Esophagus squamous epithelium (tissue), 5 donors: ENCODE results near the gene CEMIP. TPM values are rescaled to one million over a fixed set of nuclear protein-coding genes. Genes with fewer than 3 reads are reported as not detected.

Experiments used
- DNase-seq: peaks from one replicate; lab custom pipeline; 2025; lab: John Stamatoyannopoulos, UW
- H3K27ac ChIP-seq, 4 donors: fragments of 200-600 bp; sonication (generic); one replicate each; pipeline ENCODE4 v1.5.1; 2016 to 2019; ENCODE audit warnings: mild to moderate bottlenecking in 1 of 4
- H3K27me3 ChIP-seq, 4 donors: fragments of 200-600 bp; sonication (generic); 1 replicate in 3 of 4; 2 replicates in 1 of 4; pipeline versions ENCODE4 v1.5.1 to v1.6.0; 2017 to 2021; ENCODE audit warnings: antibody characterized with exemption in 1 of 4
- H3K36me3 ChIP-seq, 3 donors: fragments of 200-600 bp; sonication (generic); one replicate each; pipeline ENCODE4 v1.5.1; 2016 to 2019
- H3K4me1 ChIP-seq, 3 donors: fragments of 200-600 bp; sonication (generic); one replicate each; pipeline ENCODE4 v1.5.1; 2017 to 2019
- H3K4me3 ChIP-seq, 4 donors: fragments of 200-600 bp; sonication (generic); 1 replicate in 3 of 4; 2 replicates in 1 of 4; pipeline ENCODE4 v1.5.1; 2016 to 2019; ENCODE audit warnings: mild to moderate bottlenecking in 2 of 4, moderate library complexity in 1 of 4
- H3K9me3 ChIP-seq, 3 donors: fragments of 200-600 bp; sonication (generic); one replicate each; pipeline ENCODE4 v1.5.1; 2016 to 2019
- CTCF ChIP-seq, 6 experiments: fragments of 450-650 bp in 4 of 6; fragments of 200-600 bp in 2 of 6; sonication (generic) in 2 of 6; IDR thresholded peaks; one replicate each; pipeline ENCODE4 v1.5.1; 2016 to 2019; ENCODE audit warnings: antibody characterized with exemption in 6 of 6, mild to moderate bottlenecking in 4 of 6, moderate library complexity in 4 of 6
- POLR2A ChIP-seq, 4 donors: fragments of 450-650 bp; IDR thresholded peaks; one replicate each; pipeline ENCODE4 v1.6.1; 2017; ENCODE audit warnings: antibody characterized with exemption in 4 of 4, mild to moderate bottlenecking in 4 of 4, moderate library complexity in 3 of 4
- WGBS, 2 donors: methylation state at CpG; one replicate each; pipeline ENCODE4 v1.1.5; 2018; 5-methylcytosine and 5-hydroxymethylcytosine counted together
- intact Hi-C: fragments of 100-400 bp; cut with DNase I; formaldehyde crosslinking; loops from one replicate; pipeline ENCODE4 v1.15.0; 2022
- total RNA-seq, 4 donors: library from RNA; depleted of rRNA; stranded (reverse); fragments of >200 nt; gene quantifications; one replicate each; pipeline ENCODE4 v1.1.0, GENCODE V29; 2016
- donor health status: DM: yes; HTN: yes; CAD: no.

CEMIP gene
- total RNA-seq, 4 donors from 2014 or later, result 2.8 to 13.5 (median 7.6) TPM

- 71 to 83% methylated on average over 7 to 8 of the region's 8 CpGs for WGBS, 2 donors
- intact Hi-C loops, result loop anchor here (10.0 kb wide), 3 partner anchors 285 to 525 kb away; no protein-coding TSS in a partner anchor
- no peak overlapping the region for H3K4me3 ChIP-seq
- H3K36me3 ChIP-seq, result peaks cover 0 to 80% (median 6%) of the 10 kb centered on the region in 3 donors
- no peaks in the 10 kb centered on the region for H3K27me3 ChIP-seq
- no peak for DNase-seq
- H3K27ac ChIP-seq, result no peak overlapping the region
- TF ChIP-seq POLR2A (IDR thresholded peaks at IDR 0.05) (no peak), CTCF (IDR thresholded peaks at IDR 0.05) (no peak)
- no peaks in the 10 kb centered on the region for H3K9me3 ChIP-seq
- peaks cover 0 to 20% (median 0%) of the 10 kb centered on the region in 3 donors for H3K4me1 ChIP-seq
Observed at GRCh38 chr15:80979538-80980200, 200.5 kb downstream of the CEMIP start.

- 80 to 94% methylated on average over 2 of the region's 2 CpGs for WGBS, 2 donors
- intact Hi-C loops, result no loop called here
Observed at GRCh38 chr15:80982205-80982604, 203.0 kb downstream of the CEMIP start.

GRCh38 chr15:80982839-80983238, 203.7 kb downstream of the CEMIP start:
- Histone ChIP-seq H3K27me3 (no peaks in the 10 kb centered on the region), H3K4me3 (no peak overlapping the region), H3K9me3 (no peaks in the 10 kb centered on the region), H3K36me3 (peaks cover 0 to 60% (median 6%) of the 10 kb centered on the region in 3 donors), H3K4me1 (peaks cover 8 to 42% (median 13%) of the 10 kb centered on the region in 3 donors), H3K27ac (no peak overlapping the region)
- intact Hi-C loops, result no loop called here
- no peak for TF ChIP-seq CTCF (IDR thresholded peaks at IDR 0.05)
- no peak for TF ChIP-seq POLR2A (IDR thresholded peaks at IDR 0.05)
- DNase-seq, result no peak
- WGBS, 2 donors, result 71 to 78% methylated on average over 5 of the region's 5 CpGs

More at GRCh38 chr15:80982205-80982604, 203.0 kb downstream of the CEMIP start:
- no peak for DNase-seq
- peaks cover 7 to 42% (median 7%) of the 10 kb centered on the region in 3 donors for H3K4me1 ChIP-seq
- H3K4me3 ChIP-seq, result no peak overlapping the region
- no peak overlapping the region for H3K27ac ChIP-seq
- H3K9me3 ChIP-seq, result no peaks in the 10 kb centered on the region
- no peaks in the 10 kb centered on the region for H3K27me3 ChIP-seq
- TF ChIP-seq CTCF (IDR thresholded peaks at IDR 0.05), result no peak
- TF ChIP-seq POLR2A (IDR thresholded peaks at IDR 0.05), result no peak
- peaks cover 0 to 66% (median 6%) of the 10 kb centered on the region in 3 donors for H3K36me3 ChIP-seq

GRCh38 chr15:80984856-80985255, 205.7 kb downstream of the CEMIP start:
- no peaks in the 10 kb centered on the region for H3K9me3 ChIP-seq
- TF ChIP-seq POLR2A (IDR thresholded peaks at IDR 0.05) (no peak), CTCF (IDR thresholded peaks at IDR 0.05) (no peak)
- no peaks in the 10 kb centered on the region for H3K27me3 ChIP-seq
- no peak for DNase-seq
- peaks cover 13 to 51% (median 24%) of the 10 kb centered on the region in 3 donors for H3K4me1 ChIP-seq
- no peak overlapping the region for H3K4me3 ChIP-seq
- 34 to 36% methylated on average over 9 of the region's 9 CpGs for WGBS, 2 donors
- intact Hi-C loops, result no loop called here
- H3K27ac ChIP-seq, result peak overlapping the region; percentile 21 to 74 (median 41)
- H3K36me3 ChIP-seq, result peaks cover 0 to 40% (median 6%) of the 10 kb centered on the region in 3 donors

- peaks cover 20 to 61% (median 31%) of the 10 kb centered on the region in 3 donors for H3K4me1 ChIP-seq
- intact Hi-C loops, result no loop called here
- 80 to 95% methylated on average over 5 of the region's 5 CpGs for WGBS, 2 donors
Observed at GRCh38 chr15:80985981-80986380, 206.8 kb downstream of the CEMIP start.

More at GRCh38 chr15:80985981-80986380, 206.8 kb downstream of the CEMIP start:
- TF ChIP-seq POLR2A (IDR thresholded peaks at IDR 0.05) (no peak), CTCF (IDR thresholded peaks at IDR 0.05) (no peak)
- DNase-seq, result no peak
- H3K27ac ChIP-seq, result no peak overlapping the region
- H3K27me3 ChIP-seq, result no peaks in the 10 kb centered on the region
- no peaks in the 10 kb centered on the region for H3K9me3 ChIP-seq
- no peak overlapping the region for H3K4me3 ChIP-seq
- peaks cover 0 to 29% (median 2%) of the 10 kb centered on the region in 3 donors for H3K36me3 ChIP-seq
